Natural killer cell (primary cell): Measurements from ENCODE around the gene HOXB7. TPM values are rescaled to one million over a fixed set of nuclear protein-coding genes. Genes with fewer than 3 reads are reported as not detected.

Source experiments
- ATAC-seq, 3 donors: fragments of 150-1000 bp in 2 of 3; fragments of 200-7000 bp in 1 of 3; cut with Tn5 transposase; 1 replicate in 1 of 3; 2 replicates in 2 of 3; pipeline ENCODE4 v1.10.0; 2021; ENCODE audit warnings: mild to moderate bottlenecking in 2 of 3, moderate library complexity in 2 of 3
- DNase-seq, 2 donors: peaks; one replicate each; pipeline versions ENCODE4 v3.0.0 to v3.0.0-alpha.2; 2013 to 2021; ENCODE audit warnings: mixed read lengths in 1 of 2
- H3K27ac ChIP-seq: one replicate; pipeline ENCODE4 v1.5.1; 2013; ENCODE audit warnings: mild to moderate bottlenecking, low read length
- H3K27me3 ChIP-seq: one replicate; pipeline ENCODE4 v1.6.1; 2013; ENCODE audit warnings: low read length; ENCODE audit not compliant: control insufficient read depth, insufficient read depth
- H3K36me3 ChIP-seq: one replicate; pipeline ENCODE4 v1.6.1; 2013; ENCODE audit warnings: low read length; ENCODE audit not compliant: control insufficient read depth, insufficient read depth
- H3K4me1 ChIP-seq: one replicate; pipeline ENCODE4 v1.6.1; 2013; ENCODE audit warnings: low read length; ENCODE audit not compliant: control insufficient read depth, insufficient read depth
- H3K4me3 ChIP-seq: one replicate; pipeline ENCODE4 v1.5.1; 2013; ENCODE audit warnings: low read length
- H3K9me3 ChIP-seq: one replicate; pipeline ENCODE4 v1.6.1; 2013; ENCODE audit warnings: low read length; ENCODE audit not compliant: control insufficient read depth, insufficient read depth
- H3K27ac Mint-ChIP-seq, 2 donors: one replicate each; pipeline ENCODE4 v1.8.0; 2022; ENCODE audit warnings: mild to moderate bottlenecking in 2 of 2, mixed read lengths in 2 of 2, moderate library complexity in 1 of 2
- H3K27me3 Mint-ChIP-seq, 2 donors: one replicate each; pipeline ENCODE4 v1.8.0; 2022; ENCODE audit warnings: low read depth in 2 of 2, mixed read lengths in 2 of 2
- H3K36me3 Mint-ChIP-seq: one replicate; pipeline ENCODE4 v1.8.0; 2022; ENCODE audit warnings: mixed read lengths
- H3K4me1 Mint-ChIP-seq, 2 donors: one replicate each; pipeline ENCODE4 v1.8.0; 2022; ENCODE audit warnings: mixed read lengths in 2 of 2
- H3K4me3 Mint-ChIP-seq: one replicate; pipeline ENCODE4 v1.8.0; 2022; ENCODE audit warnings: mild to moderate bottlenecking, moderate library complexity, mixed read lengths
- H3K9me3 Mint-ChIP-seq, 2 donors: one replicate each; pipeline ENCODE4 v1.8.0; 2022; ENCODE audit warnings: mixed read lengths in 2 of 2
- WGBS: methylation state at CpG from one replicate; pipeline ENCODE4 v1.1.7; 2013; ENCODE audit warnings: missing lambda C conversion rate; ENCODE audit not compliant: insufficient coverage; 5-methylcytosine and 5-hydroxymethylcytosine counted together
- intact Hi-C: fragments of 100-400 bp; cut with micrococcal nuclease; formaldehyde crosslinking; loops from one replicate; pipeline ENCODE4 v1.14.2; 2022
- total RNA-seq, 4 donors: library from RNA; stranded (reverse); fragments of 120-200 nt in 1 of 4; gene quantifications; one replicate each; pipeline versions ENCODE4 v1.2.3 to v1.2.4, GENCODE V29; 2013 to 2022
- TF ChIP-seq, protein P1 (sequence below): fragments of 200-600 bp; IDR thresholded peaks from one replicate; pipeline ENCODE4 v1.8.0; 2022; ENCODE audit warnings: antibody characterized with exemption

The HOXB7 gene
- total RNA-seq, 3 donors from 2014 or later (not counting 1 experiment from before 2014, with no cell fraction given): 0.45 to 1.4 (median 0.97) TPM

DNA sequence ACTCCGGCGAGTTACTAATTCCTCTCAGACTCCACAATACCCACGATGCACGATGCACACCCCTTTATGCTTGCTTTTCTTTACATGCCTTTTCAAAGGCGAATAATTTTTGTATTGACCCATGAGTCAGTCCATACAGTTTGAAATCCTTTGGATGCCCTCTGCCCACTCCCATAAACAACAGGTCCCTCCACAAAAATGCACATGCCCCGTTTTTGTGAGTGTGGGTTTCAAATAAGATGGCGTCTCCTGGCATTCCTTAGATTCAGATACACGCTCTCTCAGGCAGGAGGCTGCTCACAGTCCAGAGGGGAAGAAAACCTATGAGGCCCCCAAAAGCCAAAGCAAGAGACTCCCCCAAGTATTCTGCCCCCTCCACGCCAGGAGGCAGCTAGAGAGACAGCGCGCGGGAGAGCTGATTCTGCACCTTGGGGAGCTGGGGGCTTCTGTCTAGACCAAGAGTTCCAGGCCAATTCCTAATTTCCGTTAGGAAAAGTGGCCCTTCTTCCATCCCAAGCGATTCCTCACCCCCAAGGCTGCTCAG is 34.9 kb upstream of the HOXB7 start:
- no peaks in the 10 kb centered on the region for H3K9me3 ChIP-seq
- Mint-ChIP-seq H3K36me3 (peaks cover 6% of the 10 kb centered on the region), H3K9me3 (no peaks in the 10 kb centered on the region), H3K4me1 (peaks cover 16 to 36% of the 10 kb centered on the region in 2 donors), H3K27me3 (peaks cover 52 to 69% of the 10 kb centered on the region in 2 donors), H3K27ac (peak overlapping the region in 1 of 2 donors; percentile 73), H3K4me3 (peak overlapping the region; percentile 87)
- H3K27me3 ChIP-seq: peaks cover 44% of the 10 kb centered on the region
- WGBS: 79% methylated on average over 13 of the region's 14 CpGs
- ATAC-seq (no peak), DNase-seq (no peak)
- no peak overlapping the region for H3K27ac ChIP-seq
- intact Hi-C loops: no loop called here
- no peak overlapping the region for H3K4me3 ChIP-seq
- H3K4me1 ChIP-seq: peaks cover 22% of the 10 kb centered on the region
- no peaks in the 10 kb centered on the region for H3K36me3 ChIP-seq
- TF ChIP-seq, protein P1, sequence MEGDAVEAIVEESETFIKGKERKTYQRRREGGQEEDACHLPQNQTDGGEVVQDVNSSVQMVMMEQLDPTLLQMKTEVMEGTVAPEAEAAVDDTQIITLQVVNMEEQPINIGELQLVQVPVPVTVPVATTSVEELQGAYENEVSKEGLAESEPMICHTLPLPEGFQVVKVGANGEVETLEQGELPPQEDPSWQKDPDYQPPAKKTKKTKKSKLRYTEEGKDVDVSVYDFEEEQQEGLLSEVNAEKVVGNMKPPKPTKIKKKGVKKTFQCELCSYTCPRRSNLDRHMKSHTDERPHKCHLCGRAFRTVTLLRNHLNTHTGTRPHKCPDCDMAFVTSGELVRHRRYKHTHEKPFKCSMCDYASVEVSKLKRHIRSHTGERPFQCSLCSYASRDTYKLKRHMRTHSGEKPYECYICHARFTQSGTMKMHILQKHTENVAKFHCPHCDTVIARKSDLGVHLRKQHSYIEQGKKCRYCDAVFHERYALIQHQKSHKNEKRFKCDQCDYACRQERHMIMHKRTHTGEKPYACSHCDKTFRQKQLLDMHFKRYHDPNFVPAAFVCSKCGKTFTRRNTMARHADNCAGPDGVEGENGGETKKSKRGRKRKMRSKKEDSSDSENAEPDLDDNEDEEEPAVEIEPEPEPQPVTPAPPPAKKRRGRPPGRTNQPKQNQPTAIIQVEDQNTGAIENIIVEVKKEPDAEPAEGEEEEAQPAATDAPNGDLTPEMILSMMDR: no peak

DNA sequence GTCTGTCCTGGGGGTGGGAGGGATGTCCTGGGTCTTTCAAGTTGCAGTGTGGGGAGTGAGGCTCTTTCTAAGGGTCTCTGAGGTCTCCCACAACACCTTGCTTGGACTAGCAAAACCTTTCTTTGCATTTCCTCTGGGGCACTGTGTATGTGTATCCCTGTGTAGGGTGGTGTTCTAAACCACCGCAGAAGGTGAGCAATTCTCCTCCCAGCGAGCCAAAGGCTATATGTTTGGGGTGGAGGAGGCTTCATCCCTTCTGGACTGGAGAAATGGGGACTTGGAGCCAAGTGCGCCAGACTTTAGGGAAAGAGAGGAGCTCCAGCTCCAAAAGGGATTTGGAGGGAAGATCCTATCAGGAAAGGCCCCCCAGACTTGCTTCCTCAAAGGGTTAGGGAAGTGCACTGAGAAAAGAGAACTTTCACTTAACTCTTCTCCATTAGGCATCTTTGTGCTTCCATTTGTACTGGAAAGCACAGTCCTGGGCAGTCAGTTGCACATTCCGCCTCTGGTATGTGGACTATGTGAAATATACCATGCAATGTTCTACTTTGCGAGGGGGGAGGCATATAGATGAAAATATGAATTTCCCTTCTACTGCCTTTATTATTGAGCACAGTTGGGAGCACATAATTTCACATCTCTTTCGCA is 34.2 kb upstream of the HOXB7 start:
- no peak overlapping the region for H3K27ac Mint-ChIP-seq
- H3K27me3 ChIP-seq: peaks cover 47% of the 10 kb centered on the region
- peaks cover 58 to 71% of the 10 kb centered on the region in 2 donors for H3K27me3 Mint-ChIP-seq
- H3K4me1 ChIP-seq: peaks cover 22% of the 10 kb centered on the region
- H3K4me1 Mint-ChIP-seq: peaks cover 16 to 36% of the 10 kb centered on the region in 2 donors
- peak overlapping the region; percentile 87 for H3K4me3 Mint-ChIP-seq
- no peaks in the 10 kb centered on the region for H3K36me3 ChIP-seq
- no peak for ATAC-seq
- no peak for DNase-seq
- peaks cover 6% of the 10 kb centered on the region for H3K36me3 Mint-ChIP-seq
- 88% methylated on average over 6 of the region's 6 CpGs for WGBS
- TF ChIP-seq, protein P1: no peak
- no peaks in the 10 kb centered on the region for H3K9me3 Mint-ChIP-seq
- intact Hi-C loops: no loop called here
- no peak overlapping the region for H3K27ac ChIP-seq
- no peaks in the 10 kb centered on the region for H3K9me3 ChIP-seq
- H3K4me3 ChIP-seq: no peak overlapping the region

DNA sequence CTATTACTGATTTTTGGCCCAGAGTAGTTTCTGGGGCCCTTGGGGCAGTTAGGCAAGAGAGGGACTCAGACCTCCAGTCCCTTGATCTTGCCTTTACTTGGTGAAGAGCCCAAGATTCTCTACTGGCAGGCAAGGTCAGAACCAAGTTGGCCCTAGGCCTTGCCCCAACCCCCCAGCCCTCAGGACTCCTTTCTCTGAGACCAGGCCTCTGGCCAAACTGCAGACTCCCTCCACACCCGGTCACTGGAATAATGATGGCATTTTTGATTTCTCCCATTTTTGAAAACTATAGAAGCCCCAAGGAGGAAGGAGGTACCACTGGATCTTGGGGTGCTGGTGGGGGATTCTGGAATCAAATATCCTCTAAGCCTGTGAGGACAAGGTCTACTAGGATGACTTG is 33.3 kb upstream of the HOXB7 start:
- peaks cover 67 to 70% of the 10 kb centered on the region in 2 donors for H3K27me3 Mint-ChIP-seq
- H3K27ac Mint-ChIP-seq: no peak overlapping the region
- H3K27me3 ChIP-seq: peaks cover 48% of the 10 kb centered on the region
- intact Hi-C loops: no loop called here
- no peak overlapping the region for H3K4me3 ChIP-seq
- WGBS: 83% methylated on average over 1 of the region's 1 CpG
- peaks cover 16 to 36% of the 10 kb centered on the region in 2 donors for H3K4me1 Mint-ChIP-seq
- no peak overlapping the region for H3K4me3 Mint-ChIP-seq
- no peaks in the 10 kb centered on the region for H3K36me3 ChIP-seq
- H3K9me3 ChIP-seq: no peaks in the 10 kb centered on the region
- H3K36me3 Mint-ChIP-seq: peaks cover 6% of the 10 kb centered on the region
- no peaks in the 10 kb centered on the region for H3K9me3 Mint-ChIP-seq
- H3K27ac ChIP-seq: no peak overlapping the region
- DNase-seq: no peak
- TF ChIP-seq, protein P1: no peak
- no peak for ATAC-seq
- peaks cover 22% of the 10 kb centered on the region for H3K4me1 ChIP-seq

DNA sequence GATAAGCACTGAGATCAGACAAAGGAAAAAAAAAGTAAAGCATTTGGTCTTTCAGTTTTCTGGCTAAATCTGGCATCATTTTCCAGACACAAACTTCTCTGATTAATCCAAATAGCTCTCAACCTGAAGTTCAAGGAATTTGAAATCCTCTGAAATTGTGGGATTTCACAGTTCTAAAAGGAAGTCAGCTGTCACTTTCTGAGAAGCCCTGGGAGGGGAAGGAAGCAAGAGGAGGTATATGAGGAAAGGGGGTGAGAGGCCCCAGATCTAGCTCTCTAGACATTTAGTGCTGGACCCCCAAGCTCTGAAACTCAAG is 32.8 kb upstream of the HOXB7 start:
- no peak overlapping the region for H3K4me3 ChIP-seq
- no peak overlapping the region for H3K27ac ChIP-seq
- Mint-ChIP-seq H3K4me3 (no peak overlapping the region), H3K36me3 (peaks cover 6% of the 10 kb centered on the region), H3K9me3 (no peaks in the 10 kb centered on the region), H3K4me1 (peaks cover 16 to 36% of the 10 kb centered on the region in 2 donors), H3K27ac (no peak overlapping the region), H3K27me3 (peaks cover 72 to 73% of the 10 kb centered on the region in 2 donors)
- peaks cover 22% of the 10 kb centered on the region for H3K4me1 ChIP-seq
- no peaks in the 10 kb centered on the region for H3K36me3 ChIP-seq
- DNase-seq (no peak), ATAC-seq (no peak)
- TF ChIP-seq, protein P1: no peak
- intact Hi-C loops: no loop called here
- H3K9me3 ChIP-seq: no peaks in the 10 kb centered on the region
- H3K27me3 ChIP-seq: peaks cover 48% of the 10 kb centered on the region
